K562 (cell line): Measurements from ENCODE around the gene ARMC7. TPM values are rescaled to one million over a fixed set of nuclear protein-coding genes. Genes with fewer than 3 reads are reported as not detected.
"Not testable (repeated sequence)": the region's sequence is repeated elsewhere in the genome, so short reads cannot be mapped to it uniquely, and the experiment has no call there.

ENCODE experiments used
- ATAC-seq: fragments of 200-7000 bp; cut with Tn5 transposase; 3 replicates; pipeline ENCODE4 v1.9.1; 2020; ENCODE audit warnings: moderate library complexity
- BruUV-seq: library from RNA; stranded (reverse); fragments of 400-500 nt; replicated peaks from 2 replicates; lab custom pipeline; 2021; lab: Mats Ljungman, UMichigan
- CTCF ChIA-PET: fragments of 300-600 bp; formaldehyde crosslinking; extraction: SDS; loops from one replicate; lab custom pipeline; 2021; ENCODE audit warnings: low intra/inter-chr PET ratio; lab: Yijun Ruan, JAX
- POLR2A ChIA-PET: fragments of 300-600, 350-650 bp; sonication (Branson Sonifier 250); formaldehyde crosslinking; extraction: SDS; loops from one replicate; lab custom pipeline; 2021; ENCODE audit warnings: antibody characterized with exemption, inconsistent platforms; lab: Yijun Ruan, JAX
- DNase-seq, 4 experiments: peaks; one replicate each; pipeline versions ENCODE4 v3.0.0 to v3.0.0-alpha.2; 2011 to 2018; ENCODE audit warnings: low spot score in 3 of 4, mixed read lengths in 3 of 4; ENCODE audit errors: extremely low read depth in 1 of 4
- FAIRE-seq: peaks from 2 replicates; lab custom pipeline; 2011; peaks lifted over from hg19 to GRCh38; lab: Jason Lieb, UNC
- H2AFZ ChIP-seq: 2 replicates; pipeline ENCODE4 v1.6.0; 2011; ENCODE audit warnings: low read depth, low read length, control low read depth, inconsistent platforms
- H3K27ac ChIP-seq: fragments of 200-600 bp; 3 replicates; pipeline ENCODE4 v1.8.0; 2011; ENCODE audit warnings: low read depth, mild to moderate bottlenecking, control low read depth, inconsistent platforms, low read length, moderate library complexity, mixed read lengths; ENCODE audit errors: extremely low read depth
- H3K27me3 ChIP-seq, 2 experiments: fragments of 300-600 bp in 1 of 2; 2 replicates in 1 of 2; 3 replicates in 1 of 2; pipeline versions ENCODE4 v1.6.0 to v1.8.0; 2011; ENCODE audit warnings: inconsistent platforms in 2 of 2, low read length in 2 of 2, mild to moderate bottlenecking in 1 of 2, mixed read lengths in 1 of 2, moderate library complexity in 1 of 2; ENCODE audit not compliant: control insufficient read depth in 2 of 2, insufficient read depth in 2 of 2
- H3K36me3 ChIP-seq: fragments of 300-600 bp; 3 replicates; pipeline ENCODE4 v1.8.0; 2011; ENCODE audit warnings: mild to moderate bottlenecking, low read length, inconsistent platforms; ENCODE audit not compliant: control insufficient read depth, insufficient read depth
- H3K4me1 ChIP-seq, 2 experiments: fragments of 200-600 bp in 1 of 2; replicated peaks in 1 of 2; 2 replicates in 1 of 2; 3 replicates in 1 of 2; pipeline versions ENCODE4 v1.5.1 to v1.8.0; 2011; ENCODE audit warnings: inconsistent platforms in 2 of 2, low read length in 2 of 2, mild to moderate bottlenecking in 1 of 2, mixed read lengths in 1 of 2, moderate library complexity in 1 of 2; ENCODE audit not compliant: control insufficient read depth in 2 of 2, insufficient read depth in 2 of 2
- H3K4me2 ChIP-seq: 2 replicates; pipeline ENCODE4 v1.6.1; 2011; ENCODE audit warnings: low read length, control low read depth, inconsistent platforms, mixed read lengths; ENCODE audit not compliant: insufficient read depth
- H3K4me3 ChIP-seq: fragments of 200-600 bp; sonication (generic), shearing (Covaris generic); 2 replicates; pipeline ENCODE4 v1.5.1; 2016; ENCODE audit warnings: control low read depth, inconsistent platforms
- H3K79me2 ChIP-seq: fragments of 200-600 bp; 3 replicates; pipeline ENCODE4 v1.8.0; 2011; ENCODE audit warnings: low read length, inconsistent platforms; ENCODE audit not compliant: control insufficient read depth, insufficient read depth
- H3K9ac ChIP-seq, 2 experiments: 2 replicates each; pipeline versions ENCODE4 v1.6.0 to v1.6.1; 2011; ENCODE audit warnings: low read depth in 2 of 2, low read length in 2 of 2, control low read depth in 1 of 2, inconsistent platforms in 1 of 2, mild to moderate bottlenecking in 1 of 2, mixed read lengths in 1 of 2; ENCODE audit not compliant: insufficient read depth in 1 of 2
- H3K9me1 ChIP-seq: one replicate; pipeline ENCODE4 v1.6.0; 2011; ENCODE audit warnings: inconsistent platforms, mild to moderate bottlenecking, low read length, moderate library complexity; ENCODE audit not compliant: control insufficient read depth, insufficient read depth
- H3K9me3 ChIP-seq: replicated peaks from 2 replicates; pipeline ENCODE4 v1.5.1; 2011; ENCODE audit warnings: low read depth, low read length, inconsistent platforms; ENCODE audit not compliant: control insufficient read depth, insufficient read depth
- H4K20me1 ChIP-seq: replicated peaks from 2 replicates; pipeline ENCODE4 v1.6.1; 2011; ENCODE audit warnings: low read length, inconsistent platforms, mixed read lengths; ENCODE audit not compliant: control insufficient read depth, insufficient read depth
- DMBX1 ChIP-seq: fragments of 250-450 bp; sonication (Bioruptor Pico); IDR thresholded peaks from 2 replicates; pipeline ENCODE4 v1.8.0; 2022; ENCODE audit warnings: inconsistent platforms, mild to moderate bottlenecking, moderate library complexity, borderline replicate concordance
- MEF2D ChIP-seq: conservative IDR thresholded peaks from 2 replicates; pipeline ENCODE4 v1.6.1; 2016; ENCODE audit warnings: low read depth, missing genetic modification characterization, missing compliant biosample characterization
- NR2C1 ChIP-seq, 2 experiments: fragments of 450-650 bp; IDR thresholded peaks; 2 replicates each; pipeline ENCODE4 v1.6.1; 2017; ENCODE audit warnings: mild to moderate bottlenecking in 2 of 2, antibody characterized with exemption in 1 of 2, inconsistent platforms in 1 of 2, missing compliant biosample characterization in 1 of 2, missing genetic modification characterization in 1 of 2
- PTRF ChIP-seq: fragments of 450-650 bp; IDR thresholded peaks from 2 replicates; pipeline ENCODE4 v1.6.1; 2016; ENCODE audit warnings: mild to moderate bottlenecking, missing genetic modification characterization, missing compliant biosample characterization
- PTTG1 ChIP-seq: fragments of 450-650 bp; IDR thresholded peaks from 2 replicates; pipeline ENCODE4 v1.6.1; 2016; ENCODE audit warnings: low read depth, mild to moderate bottlenecking, missing genetic modification characterization, missing compliant biosample characterization
- SMAD4 ChIP-seq: fragments of 250-450 bp; sonication (Bioruptor Pico); conservative IDR thresholded peaks from 2 replicates; pipeline ENCODE4 v1.8.0; 2021; ENCODE audit warnings: inconsistent platforms, mild to moderate bottlenecking, moderate library complexity
- ZNF311 ChIP-seq: fragments of 250-450 bp; sonication (Bioruptor Pico); IDR thresholded peaks from 2 replicates; pipeline ENCODE4 v1.4.0; 2020; ENCODE audit warnings: mild to moderate bottlenecking, moderate library complexity
- WGBS: fragments of 100-300 bp; shearing (Covaris generic); methylation state at CpG from one replicate; pipeline ENCODE4 v1.1.6; 2016; ENCODE audit warnings: low coverage, mixed read lengths; ENCODE audit not compliant: insufficient coverage; ENCODE audit errors: missing lambda C conversion rate; 5-methylcytosine and 5-hydroxymethylcytosine counted together
- in situ Hi-C: fragments of 300-500 bp; cut with MboI; formaldehyde crosslinking; loops from 4 replicates; pipeline ENCODE4 v1.15.0; 2018; ENCODE audit warnings: inconsistent platforms, mixed read lengths
- intact Hi-C: fragments of 100-400 bp; cut with micrococcal nuclease; formaldehyde crosslinking; loops from 2 replicates; pipeline ENCODE4 v1.14.2; 2022
- polyA plus RNA-seq, 8 experiments: library from polyadenylated mRNA; depleted of rRNA in 4 of 8; stranded (reverse) in 5 of 8; unstranded in 3 of 8; fragments of >200 nt; fragmentation: Nextera tagmentation in 2 of 8; fragmentation: Illumina TruSeq in 1 of 8; extraction: Ambion mirVana in 2 of 8; extraction: Trizol in 1 of 8; gene quantifications; 2 replicates each; pipeline versions ENCODE4 v1.2.1 to v1.2.3, GENCODE V29; 2011 to 2014; ENCODE audit warnings: inconsistent platforms in 1 of 8, missing spikeins in 1 of 8
- total RNA-seq, 7 experiments: library from RNA; depleted of rRNA in 6 of 7; stranded (reverse); fragments of >200 nt in 6 of 7; fragmentation: Illumina TruSeq in 2 of 7; extraction: Trizol in 2 of 7; gene quantifications; 2 replicates each; pipeline versions ENCODE4 v1.2.1 to v1.2.3, GENCODE V29; 2011 to 2021; ENCODE audit warnings: low replicate concordance in 1 of 7
- TF ChIP-seq, protein P1 (sequence below): fragments of 450-650 bp; conservative IDR thresholded peaks from 2 replicates; pipeline ENCODE4 v1.6.1; 2016; ENCODE audit warnings: missing genetic modification characterization, low read depth, mild to moderate bottlenecking, control low read depth, missing compliant biosample characterization
- TF ChIP-seq, protein P2 (sequence below): fragments of 450-650 bp; IDR thresholded peaks from 2 replicates; pipeline ENCODE4 v1.6.1; 2017; ENCODE audit warnings: antibody characterized with exemption, mild to moderate bottlenecking

ARMC7 gene
- total and polyA plus RNA-seq, 9 of the 15 experiments (the other 6 are each of a cell fraction or from before 2014, with no cell fraction given), result 1.4 to 15.2 (median 5.9) TPM

DNA sequence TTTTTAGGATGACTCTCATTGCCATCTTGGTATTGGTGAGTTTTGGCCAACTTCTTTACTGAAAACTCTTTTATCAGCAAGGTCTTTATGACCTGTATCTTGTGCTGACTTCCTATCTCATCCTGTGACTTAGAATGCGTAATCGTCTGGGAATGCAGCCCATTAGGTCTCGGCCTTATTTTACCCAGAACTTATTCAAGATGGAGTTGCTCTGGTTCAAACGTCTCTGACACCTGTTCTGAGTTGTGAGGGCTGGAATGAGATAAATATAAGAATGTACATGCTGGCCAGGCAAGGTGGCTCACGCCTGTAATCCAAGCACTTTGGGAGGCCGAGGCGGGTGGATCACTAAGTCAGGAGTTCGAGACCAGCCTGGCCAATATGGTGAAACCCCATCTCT is 48.7 kb downstream of the ARMC7 start:
- H3K27me3 ChIP-seq; H3K4me3 ChIP-seq; FAIRE-seq; BruUV-seq; H3K4me2 ChIP-seq; H2AFZ ChIP-seq; H3K9me1 ChIP-seq; H3K9me3 ChIP-seq; H3K9ac ChIP-seq; H3K4me1 ChIP-seq; H3K27ac ChIP-seq; H3K36me3 ChIP-seq; intact Hi-C loops; H4K20me1 ChIP-seq; ATAC-seq; in situ Hi-C loops; DNase-seq; CTCF ChIA-PET; TF ChIP-seq NR2C1 (IDR thresholded peaks at IDR 0.05): not testable (repeated sequence)
- 80% methylated on average over 8 of the region's 8 CpGs for WGBS
- TF ChIP-seq SMAD4 (CRISPR knock-in tag) (0 out of 2 replicates have a peak, but pooled peaks have one; percentile 46), PTRF (peak; percentile 81), PTTG1 (tag) (peak; percentile 80), MEF2D (tag) (peak; percentile 63), NR2C1 (tag; IDR thresholded peaks at IDR 0.05) (peak; percentile 30; the same call in 1 of the 2 replicates), DMBX1 (CRISPR knock-in tag) (peak; percentile 27; the same call in 1 of the 2 replicates), ZNF311 (peak; percentile 66)
- TF ChIP-seq, protein P1, sequence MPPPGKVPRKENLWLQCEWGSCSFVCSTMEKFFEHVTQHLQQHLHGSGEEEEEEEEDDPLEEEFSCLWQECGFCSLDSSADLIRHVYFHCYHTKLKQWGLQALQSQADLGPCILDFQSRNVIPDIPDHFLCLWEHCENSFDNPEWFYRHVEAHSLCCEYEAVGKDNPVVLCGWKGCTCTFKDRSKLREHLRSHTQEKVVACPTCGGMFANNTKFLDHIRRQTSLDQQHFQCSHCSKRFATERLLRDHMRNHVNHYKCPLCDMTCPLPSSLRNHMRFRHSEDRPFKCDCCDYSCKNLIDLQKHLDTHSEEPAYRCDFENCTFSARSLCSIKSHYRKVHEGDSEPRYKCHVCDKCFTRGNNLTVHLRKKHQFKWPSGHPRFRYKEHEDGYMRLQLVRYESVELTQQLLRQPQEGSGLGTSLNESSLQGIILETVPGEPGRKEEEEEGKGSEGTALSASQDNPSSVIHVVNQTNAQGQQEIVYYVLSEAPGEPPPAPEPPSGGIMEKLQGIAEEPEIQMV (tag), result peak; percentile 75
- TF ChIP-seq, protein P2, sequence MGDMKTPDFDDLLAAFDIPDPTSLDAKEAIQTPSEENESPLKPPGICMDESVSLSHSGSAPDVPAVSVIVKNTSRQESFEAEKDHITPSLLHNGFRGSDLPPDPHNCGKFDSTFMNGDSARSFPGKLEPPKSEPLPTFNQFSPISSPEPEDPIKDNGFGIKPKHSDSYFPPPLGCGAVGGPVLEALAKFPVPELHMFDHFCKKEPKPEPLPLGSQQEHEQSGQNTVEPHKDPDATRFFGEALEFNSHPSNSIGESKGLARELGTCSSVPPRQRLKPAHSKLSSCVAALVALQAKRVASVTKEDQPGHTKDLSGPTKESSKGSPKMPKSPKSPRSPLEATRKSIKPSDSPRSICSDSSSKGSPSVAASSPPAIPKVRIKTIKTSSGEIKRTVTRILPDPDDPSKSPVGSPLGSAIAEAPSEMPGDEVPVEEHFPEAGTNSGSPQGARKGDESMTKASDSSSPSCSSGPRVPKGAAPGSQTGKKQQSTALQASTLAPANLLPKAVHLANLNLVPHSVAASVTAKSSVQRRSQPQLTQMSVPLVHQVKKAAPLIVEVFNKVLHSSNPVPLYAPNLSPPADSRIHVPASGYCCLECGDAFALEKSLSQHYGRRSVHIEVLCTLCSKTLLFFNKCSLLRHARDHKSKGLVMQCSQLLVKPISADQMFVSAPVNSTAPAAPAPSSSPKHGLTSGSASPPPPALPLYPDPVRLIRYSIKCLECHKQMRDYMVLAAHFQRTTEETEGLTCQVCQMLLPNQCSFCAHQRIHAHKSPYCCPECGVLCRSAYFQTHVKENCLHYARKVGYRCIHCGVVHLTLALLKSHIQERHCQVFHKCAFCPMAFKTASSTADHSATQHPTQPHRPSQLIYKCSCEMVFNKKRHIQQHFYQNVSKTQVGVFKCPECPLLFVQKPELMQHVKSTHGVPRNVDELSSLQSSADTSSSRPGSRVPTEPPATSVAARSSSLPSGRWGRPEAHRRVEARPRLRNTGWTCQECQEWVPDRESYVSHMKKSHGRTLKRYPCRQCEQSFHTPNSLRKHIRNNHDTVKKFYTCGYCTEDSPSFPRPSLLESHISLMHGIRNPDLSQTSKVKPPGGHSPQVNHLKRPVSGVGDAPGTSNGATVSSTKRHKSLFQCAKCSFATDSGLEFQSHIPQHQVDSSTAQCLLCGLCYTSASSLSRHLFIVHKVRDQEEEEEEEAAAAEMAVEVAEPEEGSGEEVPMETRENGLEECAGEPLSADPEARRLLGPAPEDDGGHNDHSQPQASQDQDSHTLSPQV, result peak; percentile 57; the same call in 1 of the 2 replicates
- H3K79me2 ChIP-seq, result peaks cover 13% of the 10 kb centered on the region
- POLR2A ChIA-PET, result interaction anchor here (1.6 to 3.5 kb wide), 4 partner anchors 10 to 107 kb away, joined by 4 to 23 read pairs (median 13); no protein-coding TSS in a partner anchor
